ENCODE data around the gene OPTN. TPM values are rescaled to one million over a fixed set of nuclear protein-coding genes. Genes with fewer than 3 reads are reported as not detected.
"Not testable (repeated sequence)": the region's sequence is repeated elsewhere in the genome, so short reads cannot be mapped to it uniquely, and the experiment has no call there.

Gene OPTN
- total RNA-seq, 1 donor from 2014 or later, result 90.6 TPM

DNA sequence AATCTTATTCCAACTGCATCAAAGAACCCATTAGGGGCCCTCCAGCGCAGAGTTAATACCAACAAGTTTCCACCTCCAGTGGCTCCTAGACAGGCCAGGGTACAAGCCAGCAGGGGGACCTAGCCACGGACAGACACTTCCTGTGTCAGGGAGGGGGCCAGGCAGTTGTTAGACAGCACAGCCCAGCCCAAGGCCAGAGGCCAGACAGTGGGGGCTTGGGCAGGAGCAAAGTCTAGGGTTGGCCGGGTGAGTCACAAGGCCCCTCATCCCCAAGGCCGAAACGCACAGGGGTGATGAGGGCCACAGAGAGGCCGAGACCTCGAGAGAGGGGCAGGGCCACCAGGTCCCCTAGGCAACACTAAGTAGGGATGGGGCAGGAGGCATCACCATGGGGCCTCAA, 19.3 kb upstream of the OPTN start:
- H3K36me3 Mint-ChIP-seq (ENCODE audit: unreplicated experiment), result peaks cover 41% of the 10 kb centered on the region
- H3K4me1 Mint-ChIP-seq (ENCODE audit: low read depth, unreplicated experiment), result no peaks in the 10 kb centered on the region
- peaks cover 20% of the 10 kb centered on the region for H3K9me3 Mint-ChIP-seq (ENCODE audit: unreplicated experiment)
- no peaks in the 10 kb centered on the region for H3K27me3 Mint-ChIP-seq (ENCODE audit: unreplicated experiment)
- no peak for DNase-seq
- TF ChIP-seq, protein P1, sequence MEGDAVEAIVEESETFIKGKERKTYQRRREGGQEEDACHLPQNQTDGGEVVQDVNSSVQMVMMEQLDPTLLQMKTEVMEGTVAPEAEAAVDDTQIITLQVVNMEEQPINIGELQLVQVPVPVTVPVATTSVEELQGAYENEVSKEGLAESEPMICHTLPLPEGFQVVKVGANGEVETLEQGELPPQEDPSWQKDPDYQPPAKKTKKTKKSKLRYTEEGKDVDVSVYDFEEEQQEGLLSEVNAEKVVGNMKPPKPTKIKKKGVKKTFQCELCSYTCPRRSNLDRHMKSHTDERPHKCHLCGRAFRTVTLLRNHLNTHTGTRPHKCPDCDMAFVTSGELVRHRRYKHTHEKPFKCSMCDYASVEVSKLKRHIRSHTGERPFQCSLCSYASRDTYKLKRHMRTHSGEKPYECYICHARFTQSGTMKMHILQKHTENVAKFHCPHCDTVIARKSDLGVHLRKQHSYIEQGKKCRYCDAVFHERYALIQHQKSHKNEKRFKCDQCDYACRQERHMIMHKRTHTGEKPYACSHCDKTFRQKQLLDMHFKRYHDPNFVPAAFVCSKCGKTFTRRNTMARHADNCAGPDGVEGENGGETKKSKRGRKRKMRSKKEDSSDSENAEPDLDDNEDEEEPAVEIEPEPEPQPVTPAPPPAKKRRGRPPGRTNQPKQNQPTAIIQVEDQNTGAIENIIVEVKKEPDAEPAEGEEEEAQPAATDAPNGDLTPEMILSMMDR (IDR thresholded peaks at IDR 0.05; ENCODE audit: partially characterized antibody, unreplicated experiment), result no peak
- H3K4me3 Mint-ChIP-seq (ENCODE audit: unreplicated experiment), result no peak overlapping the region
- no peak overlapping the region for H3K27ac Mint-ChIP-seq (ENCODE audit: unreplicated experiment)

DNA sequence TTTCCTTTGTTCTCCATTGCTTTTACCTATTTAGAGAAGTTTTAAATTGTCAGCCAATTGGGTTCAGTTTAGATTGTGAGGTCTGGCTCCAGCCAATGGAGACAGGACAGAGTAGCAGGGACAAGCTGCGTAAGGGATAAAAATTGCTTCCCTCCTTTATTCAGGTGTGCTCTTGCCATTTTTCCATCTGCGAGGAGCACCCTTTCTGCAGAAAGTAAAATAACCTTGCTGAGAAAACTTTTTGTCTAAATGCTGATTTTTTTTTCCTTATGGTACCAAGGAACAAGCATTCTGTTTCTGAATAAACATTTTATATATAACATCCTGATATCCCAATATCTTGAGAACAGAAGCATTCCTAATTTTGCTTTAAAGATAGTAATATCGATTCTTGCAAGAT, 16.3 kb upstream of the OPTN start:
- H3K36me3 Mint-ChIP-seq (ENCODE audit: unreplicated experiment), result peaks cover 36% of the 10 kb centered on the region
- not testable (repeated sequence) for H3K27me3 Mint-ChIP-seq (ENCODE audit: unreplicated experiment); H3K27ac Mint-ChIP-seq (ENCODE audit: unreplicated experiment); H3K4me3 Mint-ChIP-seq (ENCODE audit: unreplicated experiment); DNase-seq; H3K4me1 Mint-ChIP-seq (ENCODE audit: low read depth, unreplicated experiment)
- H3K9me3 Mint-ChIP-seq (ENCODE audit: unreplicated experiment), result peaks cover 16% of the 10 kb centered on the region

GRCh38 chr10:13086056-13086455, 13.9 kb upstream of the OPTN start:
- peaks cover 13% of the 10 kb centered on the region for H3K9me3 Mint-ChIP-seq (ENCODE audit: unreplicated experiment)
- DNase-seq, result no peak
- TF ChIP-seq, protein P1 (IDR thresholded peaks at IDR 0.05; ENCODE audit: partially characterized antibody, unreplicated experiment), result no peak
- H3K4me1 Mint-ChIP-seq (ENCODE audit: low read depth, unreplicated experiment), result no peaks in the 10 kb centered on the region
- H3K36me3 Mint-ChIP-seq (ENCODE audit: unreplicated experiment), result peaks cover 22% of the 10 kb centered on the region
- no peak overlapping the region for H3K27ac Mint-ChIP-seq (ENCODE audit: unreplicated experiment)
- H3K4me3 Mint-ChIP-seq (ENCODE audit: unreplicated experiment), result no peak overlapping the region
- no peaks in the 10 kb centered on the region for H3K27me3 Mint-ChIP-seq (ENCODE audit: unreplicated experiment)

GRCh38 chr10:13087601-13087985, 12.4 kb upstream of the OPTN start:
- TF ChIP-seq, protein P1 (IDR thresholded peaks at IDR 0.05; ENCODE audit: partially characterized antibody, unreplicated experiment), result no peak
- peaks cover 6% of the 10 kb centered on the region for H3K9me3 Mint-ChIP-seq (ENCODE audit: unreplicated experiment)
- DNase-seq, result no peak
- H3K4me3 Mint-ChIP-seq (ENCODE audit: unreplicated experiment), result no peak overlapping the region
- no peak overlapping the region for H3K27ac Mint-ChIP-seq (ENCODE audit: unreplicated experiment)
- H3K27me3 Mint-ChIP-seq (ENCODE audit: unreplicated experiment), result no peaks in the 10 kb centered on the region
- no peaks in the 10 kb centered on the region for H3K4me1 Mint-ChIP-seq (ENCODE audit: low read depth, unreplicated experiment)
- peaks cover 12% of the 10 kb centered on the region for H3K36me3 Mint-ChIP-seq (ENCODE audit: unreplicated experiment)

DNA sequence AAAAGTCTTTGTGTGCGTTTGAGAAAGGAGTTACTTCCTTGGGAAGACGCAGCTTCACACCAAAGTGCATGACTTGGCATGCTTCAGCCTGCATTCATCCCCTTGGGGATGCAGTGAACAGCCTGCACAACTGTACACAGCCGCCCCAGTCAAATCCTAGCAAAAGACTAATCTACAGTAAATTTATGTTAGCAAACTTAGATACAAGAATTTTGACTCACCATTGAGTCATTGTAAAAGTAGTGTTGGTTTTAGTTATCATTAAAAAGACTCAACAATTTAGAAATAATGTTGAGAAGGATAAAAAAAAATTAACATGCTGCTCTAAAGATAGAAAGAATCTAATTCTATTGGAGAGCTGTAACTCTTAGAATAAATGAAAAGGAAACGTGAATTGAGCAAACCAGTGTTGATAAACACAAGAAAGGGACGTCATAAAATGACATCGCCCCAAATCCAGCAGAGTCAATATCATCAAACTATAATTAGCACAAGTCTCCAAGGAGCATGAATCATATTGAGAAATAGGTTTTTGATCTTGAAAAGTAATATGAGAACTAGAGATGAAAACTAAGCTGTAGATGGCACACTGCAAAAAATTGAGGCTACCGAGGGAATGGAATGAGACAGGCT, 11.9 kb upstream of the OPTN start:
- Mint-ChIP-seq H3K36me3 (ENCODE audit: unreplicated experiment) (peaks cover 12% of the 10 kb centered on the region), H3K4me1 (ENCODE audit: low read depth, unreplicated experiment) (no peaks in the 10 kb centered on the region), H3K9me3 (ENCODE audit: unreplicated experiment) (peaks cover 6% of the 10 kb centered on the region), H3K27ac (ENCODE audit: unreplicated experiment) (no peak overlapping the region), H3K27me3 (ENCODE audit: unreplicated experiment) (no peaks in the 10 kb centered on the region), H3K4me3 (ENCODE audit: unreplicated experiment) (no peak overlapping the region)
- DNase-seq, result no peak
- TF ChIP-seq, protein P1 (IDR thresholded peaks at IDR 0.05; ENCODE audit: partially characterized antibody, unreplicated experiment), result no peak
